Lower leg skin (tissue), 3 donors: Measurements from ENCODE around the gene LYST.

Experiments used
- CTCF ChIP-seq, 3 donors: fragments of 450-650 bp; IDR thresholded peaks; one replicate each; pipeline ENCODE4 v1.5.1; 2016; ENCODE audit warnings: antibody characterized with exemption in 3 of 3, mild to moderate bottlenecking in 3 of 3, moderate library complexity in 2 of 3
- POLR2A ChIP-seq, 2 donors: fragments of 450-650 bp; IDR thresholded peaks; one replicate each; pipeline ENCODE4 v1.6.1; 2016 to 2017; ENCODE audit warnings: antibody characterized with exemption in 2 of 2, mild to moderate bottlenecking in 1 of 2, moderate library complexity in 1 of 2

- TF ChIP-seq CTCF (IDR thresholded peaks at IDR 0.05) = no peak
- TF ChIP-seq POLR2A (IDR thresholded peaks at IDR 0.05) = no peak
These were observed 13.8 kb downstream of the LYST start for GRCh38 chr1:235852887-235853286.
